Measurements from ENCODE around the gene PSME3. TPM values are rescaled to one million over a fixed set of nuclear protein-coding genes. Genes with fewer than 3 reads are reported as not detected.
"Not testable (repeated sequence)": the region's sequence is repeated elsewhere in the genome, so short reads cannot be mapped to it uniquely, and the experiment has no call there.

PSME3 gene
- total RNA-seq, 1 experiment from 2014 or later = 107 TPM

GRCh38 chr17:42866631-42867575, 33.7 kb downstream of the PSME3 start:
- no peaks in the 10 kb centered on the region for H3K36me3 ChIP-seq (ENCODE audit: low read depth, low read length)
- H3K27me3 ChIP-seq (ENCODE audit: low read length) = no peaks in the 10 kb centered on the region
- H3K79me2 ChIP-seq (ENCODE audit: low read length) = no peaks in the 10 kb centered on the region
- BruUV-seq (replicated peaks) = no TSS peak
- no peaks in the 10 kb centered on the region for H3F3A ChIP-seq (ENCODE audit: low read length, unreplicated experiment)
- ChIA-PET CTCF (no interaction called here), POLR2A (ENCODE audit: unreplicated experiment) (no interaction called here)
- H3K4me2 ChIP-seq (ENCODE audit: low read length) = no peak overlapping the region
- no peak overlapping the region for H2AFZ ChIP-seq (ENCODE audit: low read length)
- no peaks in the 10 kb centered on the region for H4K20me1 ChIP-seq (ENCODE audit: low read length)
- H3K9ac ChIP-seq (ENCODE audit: low read length) = no peak overlapping the region
- ATAC-seq = no peak
- H3K9me2 ChIP-seq (replicated peaks; ENCODE audit: low read length) = no peaks in the 10 kb centered on the region
- no peak for DNase-seq
- no peak overlapping the region for H3K4me3 ChIP-seq (ENCODE audit: low read length)
- H3K4me1 ChIP-seq (ENCODE audit: insufficient read depth, low read length) = no peaks in the 10 kb centered on the region
- intact Hi-C loops (cut with micrococcal nuclease) = no loop called here
- no peaks in the 10 kb centered on the region for H3K9me3 ChIP-seq (ENCODE audit: low read length)
- no peak overlapping the region for H3K27ac ChIP-seq (ENCODE audit: low read length)
- TF ChIP-seq CTCF (conservative IDR thresholded peaks at IDR 0.05; ENCODE audit: low read depth, low read length) (no peak), EZH2phosphoT487 (IDR thresholded peaks at IDR 0.05; ENCODE audit: borderline replicate concordance, low read length) (no peak), EZH2 (IDR thresholded peaks at IDR 0.05; ENCODE audit: low read length, unreplicated experiment) (no peak)

- CTCF ChIA-PET; H3K9me3 ChIP-seq (ENCODE audit: low read length); H3K36me3 ChIP-seq (ENCODE audit: low read depth, low read length); POLR2A ChIA-PET (ENCODE audit: unreplicated experiment); H3K4me1 ChIP-seq (ENCODE audit: insufficient read depth, low read length); H3K4me2 ChIP-seq (ENCODE audit: low read length); H4K20me1 ChIP-seq (ENCODE audit: low read length); H3F3A ChIP-seq (ENCODE audit: low read length, unreplicated experiment); ATAC-seq; H3K79me2 ChIP-seq (ENCODE audit: low read length); DNase-seq; H3K4me3 ChIP-seq (ENCODE audit: low read length); H3K9me2 ChIP-seq (replicated peaks; ENCODE audit: low read length); BruUV-seq (replicated peaks); intact Hi-C loops (cut with micrococcal nuclease); H3K9ac ChIP-seq (ENCODE audit: low read length); H3K27me3 ChIP-seq (ENCODE audit: low read length); H3K27ac ChIP-seq (ENCODE audit: low read length); H2AFZ ChIP-seq (ENCODE audit: low read length): not testable (repeated sequence)
These were observed 34.6 kb downstream of the PSME3 start for GRCh38 chr17:42867694-42868261.

GRCh38 chr17:42868338-42868737, 35.1 kb downstream of the PSME3 start:
- no peaks in the 10 kb centered on the region for H3F3A ChIP-seq (ENCODE audit: low read length, unreplicated experiment)
- H2AFZ ChIP-seq (ENCODE audit: low read length) = no peak overlapping the region
- no peak overlapping the region for H3K4me2 ChIP-seq (ENCODE audit: low read length)
- H3K9me3 ChIP-seq (ENCODE audit: low read length) = no peaks in the 10 kb centered on the region
- H3K36me3 ChIP-seq (ENCODE audit: low read depth, low read length) = no peaks in the 10 kb centered on the region
- TF ChIP-seq EZH2phosphoT487 (IDR thresholded peaks at IDR 0.05; ENCODE audit: borderline replicate concordance, low read length) = no peak
- TF ChIP-seq EZH2 (IDR thresholded peaks at IDR 0.05; ENCODE audit: low read length, unreplicated experiment) = no peak
- TF ChIP-seq CTCF (conservative IDR thresholded peaks at IDR 0.05; ENCODE audit: low read depth, low read length) = no peak
- H3K4me3 ChIP-seq (ENCODE audit: low read length) = no peak overlapping the region
- no peaks in the 10 kb centered on the region for H3K27me3 ChIP-seq (ENCODE audit: low read length)
- H3K9me2 ChIP-seq (replicated peaks; ENCODE audit: low read length) = no peaks in the 10 kb centered on the region
- ChIA-PET CTCF (no interaction called here), POLR2A (ENCODE audit: unreplicated experiment) (no interaction called here)
- no peak for ATAC-seq
- H4K20me1 ChIP-seq (ENCODE audit: low read length) = no peaks in the 10 kb centered on the region
- no peak overlapping the region for H3K9ac ChIP-seq (ENCODE audit: low read length)
- no peak overlapping the region for H3K27ac ChIP-seq (ENCODE audit: low read length)
- intact Hi-C loops (cut with micrococcal nuclease) = no loop called here
- no peak for DNase-seq
- H3K4me1 ChIP-seq (ENCODE audit: insufficient read depth, low read length) = no peaks in the 10 kb centered on the region
- H3K79me2 ChIP-seq (ENCODE audit: low read length) = no peaks in the 10 kb centered on the region
- no TSS peak for BruUV-seq (replicated peaks)
